ENCODE data around the gene ZNF780A.

DNA sequence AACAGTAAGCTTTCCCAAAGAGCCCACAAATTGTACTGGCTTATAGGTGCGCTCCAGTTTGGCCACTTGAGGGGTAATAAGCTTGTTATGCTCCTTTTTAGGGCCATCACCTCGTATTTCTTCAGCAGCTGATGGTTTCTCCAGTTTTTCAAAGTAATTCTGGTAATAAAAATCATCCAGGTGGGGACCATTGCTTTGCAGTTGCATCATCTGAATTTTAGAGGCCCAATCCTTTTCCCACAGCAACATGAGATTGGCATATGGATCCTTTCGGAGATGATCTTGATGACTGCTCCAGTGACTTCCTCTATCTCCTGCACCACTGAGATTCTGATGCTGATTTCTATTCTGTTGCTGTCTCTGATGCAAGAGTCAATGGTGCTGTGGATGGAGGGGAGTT is 66.8 kb downstream of the ZNF780A start:
- TF ChIP-seq, protein P1, sequence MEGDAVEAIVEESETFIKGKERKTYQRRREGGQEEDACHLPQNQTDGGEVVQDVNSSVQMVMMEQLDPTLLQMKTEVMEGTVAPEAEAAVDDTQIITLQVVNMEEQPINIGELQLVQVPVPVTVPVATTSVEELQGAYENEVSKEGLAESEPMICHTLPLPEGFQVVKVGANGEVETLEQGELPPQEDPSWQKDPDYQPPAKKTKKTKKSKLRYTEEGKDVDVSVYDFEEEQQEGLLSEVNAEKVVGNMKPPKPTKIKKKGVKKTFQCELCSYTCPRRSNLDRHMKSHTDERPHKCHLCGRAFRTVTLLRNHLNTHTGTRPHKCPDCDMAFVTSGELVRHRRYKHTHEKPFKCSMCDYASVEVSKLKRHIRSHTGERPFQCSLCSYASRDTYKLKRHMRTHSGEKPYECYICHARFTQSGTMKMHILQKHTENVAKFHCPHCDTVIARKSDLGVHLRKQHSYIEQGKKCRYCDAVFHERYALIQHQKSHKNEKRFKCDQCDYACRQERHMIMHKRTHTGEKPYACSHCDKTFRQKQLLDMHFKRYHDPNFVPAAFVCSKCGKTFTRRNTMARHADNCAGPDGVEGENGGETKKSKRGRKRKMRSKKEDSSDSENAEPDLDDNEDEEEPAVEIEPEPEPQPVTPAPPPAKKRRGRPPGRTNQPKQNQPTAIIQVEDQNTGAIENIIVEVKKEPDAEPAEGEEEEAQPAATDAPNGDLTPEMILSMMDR (IDR thresholded peaks at IDR 0.05; ENCODE audit: borderline replicate concordance, extremely low read depth, low read length, poor library complexity, severe bottlenecking) = no peak
- no peak for TF ChIP-seq EZH2 (IDR thresholded peaks at IDR 0.05; ENCODE audit: borderline replicate concordance, low read depth, low read length, severe bottlenecking)
